HG03064 (cell line): ENCODE measurements around the gene PANK2.
"Not testable (repeated sequence)": the region's sequence is repeated elsewhere in the genome, so short reads cannot be mapped to it uniquely, and the experiment has no call there.

Source experiments
- ATAC-seq: cut with Tn5 transposase; IDR thresholded peaks from one replicate; pipeline ENCODE4 v1.9.1; 2021; ENCODE audit warnings: low read depth; ENCODE audit not compliant: unreplicated experiment

PANK2 gene

DNA sequence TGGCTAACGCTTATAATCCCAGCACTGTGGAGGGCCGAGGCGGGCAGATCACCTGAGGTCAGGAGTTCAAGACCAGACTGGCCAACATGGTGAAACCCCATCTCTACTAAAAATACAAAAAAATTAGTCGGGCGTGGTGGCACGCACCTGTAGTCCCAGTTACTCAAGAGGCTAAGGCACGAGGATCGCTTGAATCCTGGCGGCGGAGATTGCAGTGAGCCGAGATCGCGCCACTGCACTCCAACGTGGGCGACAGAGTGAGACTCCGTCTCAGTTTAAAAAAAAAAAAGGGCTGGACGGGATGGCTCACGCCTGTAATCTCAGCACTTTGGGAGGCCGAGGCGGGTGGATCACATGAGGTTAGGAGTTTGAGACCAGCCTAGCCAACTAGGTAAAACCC is 83.4 kb downstream of the PANK2 start:
- ATAC-seq: not testable (repeated sequence)

GRCh38 chr20:3973705-3974104 is 84.5 kb downstream of the PANK2 start:
- ATAC-seq: no peak

DNA sequence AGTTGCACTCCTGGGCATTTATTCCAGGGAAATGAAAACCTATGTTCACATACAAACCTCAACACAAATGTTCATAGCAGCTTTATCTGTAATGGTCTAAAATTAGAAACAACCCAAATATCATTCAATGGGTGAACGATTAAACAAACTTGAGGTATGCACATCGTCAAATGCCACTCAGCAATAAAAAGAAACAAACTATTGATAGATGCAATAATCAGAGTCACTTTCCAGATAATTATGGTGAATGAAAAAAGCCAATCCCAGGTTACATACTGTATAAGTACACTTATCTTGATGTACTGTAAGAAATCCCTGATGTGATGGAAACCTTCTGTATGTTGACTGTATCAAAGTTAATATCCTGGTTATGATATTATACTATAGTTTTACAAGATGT is 87.3 kb downstream of the PANK2 start:
- ATAC-seq: no peak
